GM21576 (cell line): ENCODE measurements around the gene SPANXN5.
"Not testable (repeated sequence)": the region's sequence is repeated elsewhere in the genome, so short reads cannot be mapped to it uniquely, and the experiment has no call there.

Experiments used
- ATAC-seq: cut with Tn5 transposase; IDR thresholded peaks from one replicate; pipeline ENCODE4 v1.9.1; 2021; ENCODE audit warnings: mild to moderate bottlenecking, moderate library complexity; ENCODE audit not compliant: unreplicated experiment

SPANXN5 gene, protein sequence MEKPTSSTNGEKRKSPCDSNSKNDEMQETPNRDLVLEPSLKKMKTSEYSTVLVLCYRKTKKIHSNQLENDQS

DNA sequence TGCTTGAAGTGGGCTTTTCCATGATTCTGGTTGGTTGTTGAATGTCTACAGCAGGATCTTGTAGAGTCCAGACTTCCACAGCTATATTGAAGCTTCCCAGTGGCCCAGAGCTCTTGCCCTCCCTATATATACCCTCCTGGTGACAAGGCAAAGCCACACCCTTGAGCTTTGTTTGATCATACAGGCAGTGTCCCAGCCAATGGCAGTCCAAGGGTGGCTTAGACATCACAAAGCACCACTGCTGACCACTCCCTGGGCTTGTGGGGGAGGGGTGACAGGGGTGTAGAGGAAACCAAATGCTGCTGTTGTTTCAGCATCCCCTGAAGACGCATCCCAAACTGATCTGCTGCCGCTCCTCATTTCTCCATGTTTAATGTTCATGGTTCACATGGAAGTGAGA is at the start of gene SPANXN5:
TSS of gene SPANXN5 (minus strand) at position 101 of the 400 bp plus-strand sequence. CDS start at position 22, 79 bp downstream.
- ATAC-seq, result not testable (repeated sequence)

DNA sequence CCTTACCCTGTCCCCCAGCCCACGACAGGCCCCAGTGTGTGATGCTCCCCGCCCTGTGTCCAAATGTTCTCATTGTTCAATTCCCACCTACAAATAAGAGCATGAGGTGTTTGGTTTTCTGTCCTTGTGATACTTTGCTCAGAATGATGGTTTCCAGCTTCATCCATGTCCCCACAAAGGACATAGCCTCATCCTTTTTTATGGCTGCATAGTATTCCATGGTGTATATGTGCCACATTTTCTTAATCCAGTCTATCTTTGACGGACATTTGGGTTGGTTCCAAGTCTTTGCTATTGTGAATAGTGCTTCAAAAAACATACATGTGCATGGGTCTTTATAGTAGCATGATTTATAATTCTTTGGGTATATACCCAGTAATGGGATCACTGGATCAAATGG is 46.4 kb upstream of the SPANXN5 start:
- not testable (repeated sequence) for ATAC-seq

DNA sequence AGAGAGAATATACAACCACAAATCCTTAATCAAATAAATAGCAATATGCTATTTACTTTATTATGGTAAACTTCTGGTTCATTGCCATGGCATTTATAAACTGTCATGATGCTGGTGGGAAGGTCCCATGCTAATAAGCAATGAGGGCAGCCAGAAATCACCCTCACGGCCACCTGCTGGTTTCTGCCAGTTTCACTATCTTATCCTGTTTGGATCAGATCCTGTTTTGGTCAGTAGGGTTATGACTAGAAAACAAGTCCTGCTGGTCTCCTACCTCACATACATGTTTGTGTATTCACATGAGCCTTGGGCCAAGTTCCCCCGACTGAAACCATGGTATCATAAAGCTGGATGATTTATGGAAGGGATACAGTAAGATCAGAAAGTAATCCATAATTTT is 41.9 kb upstream of the SPANXN5 start:
- no peak for ATAC-seq

DNA sequence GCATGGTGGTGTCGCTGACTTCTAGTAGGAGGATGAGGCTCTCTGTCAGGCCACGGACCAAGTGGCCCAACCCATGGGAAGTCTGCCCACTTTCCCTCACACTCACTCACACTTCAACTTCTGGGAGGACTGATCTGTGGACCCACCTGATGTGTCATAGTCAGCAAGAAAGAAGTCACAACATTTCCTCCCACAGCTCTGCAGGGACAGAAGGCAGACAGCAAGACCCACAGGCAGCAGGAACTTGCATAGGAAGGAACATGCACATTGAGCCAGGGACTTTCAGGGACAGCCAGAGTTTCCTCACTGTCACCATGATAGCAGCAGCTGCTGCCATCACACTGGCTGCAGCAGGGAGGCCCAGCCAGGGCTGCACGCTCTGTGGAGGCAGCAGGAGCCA is 33.3 kb upstream of the SPANXN5 start:
- no peak for ATAC-seq

DNA sequence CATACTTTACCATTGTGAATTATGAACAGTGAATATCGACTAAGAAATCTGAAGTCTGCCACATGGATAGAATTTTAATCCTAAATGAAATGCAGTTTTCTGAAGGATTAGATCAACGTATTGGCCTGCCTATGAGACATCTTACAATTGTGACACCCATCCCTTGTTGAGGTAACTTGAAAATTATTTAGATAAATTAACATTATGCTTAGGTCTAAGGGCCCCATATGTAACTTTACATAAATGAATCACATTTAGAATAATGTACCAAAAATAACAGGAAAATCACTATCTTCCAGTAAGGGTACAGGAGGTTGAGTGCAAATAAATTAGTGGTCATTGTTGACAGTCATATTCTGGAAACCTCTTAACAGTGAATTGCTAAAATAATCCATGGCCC is 27.4 kb upstream of the SPANXN5 start:
- ATAC-seq, result no peak

DNA sequence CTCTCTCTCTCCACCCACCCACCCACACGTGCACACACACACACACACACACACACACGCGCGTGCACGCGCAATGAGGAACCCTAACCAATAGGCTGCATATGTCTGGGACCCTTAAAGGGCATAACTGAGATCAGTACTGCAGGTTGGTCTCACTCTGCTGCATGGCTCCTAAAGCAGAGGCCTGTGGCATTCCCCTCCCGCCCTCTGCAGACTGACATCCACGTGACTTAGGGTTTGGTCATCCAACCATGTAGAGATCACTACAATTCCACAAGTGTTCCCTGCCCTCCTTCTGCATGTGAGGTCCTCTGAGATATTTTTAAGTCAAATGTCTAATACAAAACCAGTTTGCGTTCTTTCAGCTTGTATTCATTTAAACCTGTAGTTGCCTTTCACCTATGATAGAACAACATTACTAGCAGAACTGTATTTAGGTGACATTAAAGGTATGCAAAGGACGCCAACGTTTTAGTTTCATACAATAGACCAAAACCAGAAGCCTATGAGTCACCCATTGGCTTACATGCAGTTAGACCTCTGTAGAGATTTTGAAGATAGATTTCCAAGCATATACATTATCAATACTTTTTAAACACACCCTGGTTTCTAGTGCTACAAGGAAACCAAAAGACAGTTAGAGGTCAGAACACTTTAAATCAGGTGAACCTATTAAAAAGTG is 24.0 kb upstream of the SPANXN5 start:
- ATAC-seq, result no peak

DNA sequence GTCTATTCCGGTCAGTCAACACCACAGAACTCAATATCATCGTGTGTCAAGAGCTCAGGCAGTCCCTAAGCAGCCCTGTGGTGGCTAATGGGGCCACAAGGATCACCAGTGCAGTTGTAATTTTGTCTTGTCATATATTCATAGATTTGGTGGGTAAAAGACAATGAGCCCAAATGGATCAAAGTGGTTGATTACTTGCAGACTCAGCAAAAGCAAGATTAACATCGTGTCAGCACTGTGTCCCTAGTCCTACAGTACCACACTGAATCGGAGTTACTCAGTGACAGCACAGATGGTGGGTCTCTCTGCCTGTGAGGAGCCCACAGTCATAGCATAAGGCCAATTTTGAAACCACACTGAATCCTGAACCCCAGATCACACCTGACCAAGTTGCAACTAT is 22.6 kb upstream of the SPANXN5 start:
- no peak for ATAC-seq

DNA sequence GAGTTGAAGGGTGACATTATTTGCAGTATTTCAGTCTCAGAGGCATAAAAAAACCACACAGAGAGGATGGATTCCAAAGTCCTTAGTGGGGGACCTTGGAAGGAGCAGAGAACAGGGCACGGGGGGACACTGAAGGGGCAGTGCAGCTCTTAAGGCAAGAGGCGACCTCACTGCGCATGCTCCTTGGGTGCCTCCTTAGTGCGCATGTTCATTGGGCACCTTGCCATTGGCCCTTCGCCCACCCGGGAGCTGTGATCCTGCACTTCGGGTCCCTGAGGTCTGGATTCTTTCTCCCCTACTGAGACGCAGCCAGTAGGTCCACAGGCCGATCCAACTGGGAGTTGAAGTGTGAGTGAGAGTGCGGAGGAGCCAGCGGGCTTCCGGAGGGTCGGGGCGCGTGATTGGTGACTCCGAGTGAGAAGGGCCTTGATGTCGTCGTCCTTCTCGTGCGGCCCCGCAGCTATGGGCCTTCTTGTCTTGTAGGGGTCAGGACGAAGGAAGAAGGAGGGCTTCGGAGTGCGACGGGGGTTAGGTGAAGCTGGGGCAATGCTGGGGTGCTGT is 13.9 kb upstream of the SPANXN5 start, which contains the start of gene XAGE5:
TSS of gene XAGE5 (plus strand) at position 223 of the 561 bp plus-strand sequence. CDS start 1,280 bp downstream, outside the sequence.
- ATAC-seq, result no peak

DNA sequence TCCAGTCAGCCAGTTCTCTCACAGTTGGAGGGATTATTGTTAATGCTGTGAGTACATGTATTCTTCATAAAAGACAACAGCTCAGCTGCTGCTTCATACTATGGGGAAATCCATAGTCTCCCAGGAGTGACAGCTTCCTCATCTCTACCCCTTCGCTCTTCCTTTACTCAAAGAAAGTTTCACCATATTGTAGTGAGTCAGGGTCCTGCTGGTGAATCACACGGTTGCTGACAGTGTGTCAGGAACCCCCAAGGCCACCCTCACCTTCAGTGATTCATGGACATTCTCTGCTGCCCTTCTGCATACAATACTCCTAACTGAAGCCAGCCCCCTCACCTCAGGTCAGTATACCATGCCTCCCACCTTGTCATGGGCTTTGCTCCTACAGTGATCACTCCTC is 7.6 kb upstream of the SPANXN5 start:
- not testable (repeated sequence) for ATAC-seq

DNA sequence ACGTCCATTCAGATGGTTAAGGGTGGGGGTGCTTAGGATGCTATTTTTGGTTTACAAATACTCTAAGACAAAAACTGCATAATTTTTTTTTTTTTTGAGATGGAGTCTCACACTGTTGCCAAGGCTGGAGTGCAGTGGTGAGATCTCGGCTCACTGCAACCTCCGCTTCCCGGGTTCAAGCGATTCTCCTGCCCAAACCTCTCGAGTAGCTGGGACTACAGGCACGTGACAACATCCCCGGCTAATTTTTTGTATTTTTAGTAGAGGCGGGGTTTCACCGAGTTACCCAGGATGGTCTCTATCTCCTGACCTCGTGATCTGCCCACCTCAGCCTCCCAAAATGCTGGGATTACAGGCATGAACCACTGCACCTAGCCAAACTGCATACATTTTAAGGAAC is 23.7 kb downstream of the SPANXN5 start:
- ATAC-seq, result not testable (repeated sequence)

DNA sequence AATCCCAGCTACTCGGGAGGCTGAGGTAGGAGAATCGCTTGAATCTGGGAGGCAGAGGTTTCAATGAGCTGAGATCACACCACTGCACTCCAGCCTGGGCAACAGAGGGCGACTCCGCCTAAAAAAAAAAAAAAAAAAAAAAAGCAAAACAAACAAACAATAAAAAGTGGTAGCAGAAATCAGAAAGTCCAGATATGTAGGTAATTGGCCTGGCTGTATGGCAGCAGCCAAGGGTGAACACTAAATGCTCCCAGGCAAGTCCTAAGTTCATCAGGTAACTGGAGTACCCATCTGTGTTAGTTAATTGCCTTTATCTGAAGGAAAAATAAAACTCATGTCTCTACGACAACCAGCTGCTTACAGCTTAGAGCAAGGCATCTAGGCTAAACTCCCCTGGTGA is 31.2 kb downstream of the SPANXN5 start:
- not testable (repeated sequence) for ATAC-seq

DNA sequence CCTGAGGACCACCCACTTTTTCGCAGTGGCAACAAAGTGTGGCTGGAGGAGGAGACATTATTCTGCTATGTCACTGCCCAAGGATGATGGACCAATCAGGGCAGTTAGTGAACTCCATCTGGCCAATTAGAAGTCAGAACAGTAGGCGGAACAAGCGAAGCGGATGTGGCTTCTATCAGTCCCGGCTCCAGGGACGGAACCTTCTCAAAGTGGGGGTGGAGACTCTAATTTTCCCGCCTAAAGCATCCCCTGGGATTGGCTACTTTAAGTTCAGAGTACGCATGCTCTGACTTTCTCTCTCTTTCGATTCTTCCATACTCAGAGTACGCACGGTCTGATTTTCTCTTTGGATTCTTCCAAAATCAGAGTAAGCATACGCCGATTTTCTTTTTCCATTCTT is 46.3 kb downstream of the SPANXN5 start, which contains the start of gene SSX2B:
TSS of gene SSX2B (plus strand) at position 301 of the 400 bp plus-strand sequence. CDS start 1,429 bp downstream, outside the sequence.
- ATAC-seq, result not testable (repeated sequence)
